H9 (cell line): ENCODE results near the gene RPP38. TPM values are rescaled to one million over a fixed set of nuclear protein-coding genes. Genes with fewer than 3 reads are reported as not detected.

Experiments
- DNase-seq: peaks from one replicate; pipeline ENCODE4 v3.0.0-alpha.2; 2017
- H2AFZ ChIP-seq: one replicate; pipeline ENCODE4 v1.6.1; 2013; ENCODE audit warnings: mild to moderate bottlenecking, low read length, control low read depth, moderate library complexity
- H2AK5ac ChIP-seq: 2 replicates; pipeline ENCODE4 v1.6.1; 2013; ENCODE audit warnings: low read length, control low read depth, mixed read lengths; ENCODE audit not compliant: insufficient read length
- H2BK120ac ChIP-seq: one replicate; pipeline ENCODE4 v1.6.1; 2013; ENCODE audit warnings: low read depth, mild to moderate bottlenecking, low read length, control low read depth, inconsistent platforms; ENCODE audit not compliant: poor library complexity, severe bottlenecking
- H2BK12ac ChIP-seq: 2 replicates; pipeline ENCODE4 v1.6.1; 2013; ENCODE audit warnings: low read length, control low read depth, mixed read lengths, low read depth; ENCODE audit not compliant: insufficient read length
- H2BK15ac ChIP-seq: 2 replicates; pipeline ENCODE4 v1.6.1; 2013; ENCODE audit warnings: low read depth, low read length, control low read depth
- H2BK20ac ChIP-seq: one replicate; pipeline ENCODE4 v1.6.1; 2013; ENCODE audit warnings: low read depth, mild to moderate bottlenecking, low read length, control low read depth, inconsistent platforms; ENCODE audit not compliant: poor library complexity, severe bottlenecking
- H2BK5ac ChIP-seq: 2 replicates; pipeline ENCODE4 v1.6.1; 2013; ENCODE audit warnings: low read length, control low read depth, mixed read lengths; ENCODE audit not compliant: insufficient read length
- H3K14ac ChIP-seq: 2 replicates; pipeline ENCODE4 v1.6.1; 2013; ENCODE audit warnings: low read length, control low read depth; ENCODE audit not compliant: insufficient read depth
- H3K18ac ChIP-seq: 2 replicates; pipeline ENCODE4 v1.6.1; 2013; ENCODE audit warnings: low read depth, mild to moderate bottlenecking, mixed read lengths, low read length, control low read depth; ENCODE audit not compliant: insufficient read length
- H3K23ac ChIP-seq: 2 replicates; pipeline ENCODE4 v1.6.1; 2013; ENCODE audit warnings: low read length, control low read depth, mixed read lengths, low read depth; ENCODE audit not compliant: insufficient read length
- H3K23me2 ChIP-seq: 2 replicates; pipeline ENCODE4 v1.6.1; 2013; ENCODE audit warnings: low read depth, mild to moderate bottlenecking, mixed read lengths, low read length, control low read depth; ENCODE audit not compliant: insufficient read length, poor library complexity, severe bottlenecking
- H3K27ac ChIP-seq: 2 replicates; pipeline ENCODE4 v1.5.1; 2013; ENCODE audit warnings: low read length, control low read depth, mixed read lengths, low read depth; ENCODE audit not compliant: insufficient read length
- H3K27me3 ChIP-seq: 2 replicates; pipeline ENCODE4 v1.6.1; 2013; ENCODE audit warnings: low read length, control low read depth, inconsistent platforms; ENCODE audit not compliant: insufficient read depth
- H3K4ac ChIP-seq: 2 replicates; pipeline ENCODE4 v1.6.1; 2013; ENCODE audit warnings: low read depth, mild to moderate bottlenecking, control low read depth, inconsistent platforms, low read length, moderate library complexity
- H3K4me1 ChIP-seq: 2 replicates; pipeline ENCODE4 v1.6.1; 2013; ENCODE audit warnings: low read length, control low read depth, inconsistent platforms; ENCODE audit not compliant: insufficient read depth
- H3K4me2 ChIP-seq: 2 replicates; pipeline ENCODE4 v1.6.1; 2013; ENCODE audit warnings: low read length, control low read depth, mixed read lengths; ENCODE audit not compliant: insufficient read length, insufficient read depth
- H3K56ac ChIP-seq: 2 replicates; pipeline ENCODE4 v1.6.1; 2013; ENCODE audit warnings: low read depth, mild to moderate bottlenecking, mixed read lengths, low read length, control low read depth; ENCODE audit not compliant: insufficient read length
- H3K79me1 ChIP-seq: 2 replicates; pipeline ENCODE4 v1.6.1; 2013; ENCODE audit warnings: low read depth, mild to moderate bottlenecking, moderate library complexity, low read length, control low read depth, inconsistent platforms; ENCODE audit not compliant: insufficient read depth, poor library complexity, severe bottlenecking
- H3K79me2 ChIP-seq: 2 replicates; pipeline ENCODE4 v1.6.1; 2013; ENCODE audit warnings: low read length, control low read depth, inconsistent platforms; ENCODE audit not compliant: insufficient read depth
- H3K9ac ChIP-seq: 2 replicates; pipeline ENCODE4 v1.6.1; 2013; ENCODE audit warnings: low read length, control low read depth, mixed read lengths; ENCODE audit not compliant: insufficient read length; ENCODE audit errors: extremely low read depth
- H3K9me3 ChIP-seq: one replicate; pipeline ENCODE4 v1.6.1; 2013; ENCODE audit warnings: low read depth, low read length, inconsistent platforms; ENCODE audit not compliant: control insufficient read depth
- H3T11ph ChIP-seq: one replicate; pipeline ENCODE4 v1.6.1; 2013; ENCODE audit warnings: mild to moderate bottlenecking, low read length, control low read depth, inconsistent platforms
- H4K20me1 ChIP-seq: one replicate; pipeline ENCODE4 v1.6.1; 2013; ENCODE audit not compliant: control insufficient read depth, insufficient read length, insufficient read depth
- H4K5ac ChIP-seq: 2 replicates; pipeline ENCODE4 v1.6.1; 2013; ENCODE audit warnings: low read depth, mild to moderate bottlenecking, mixed read lengths, low read length, control low read depth; ENCODE audit not compliant: insufficient read length
- H4K8ac ChIP-seq: replicated peaks from 2 replicates; pipeline ENCODE4 v1.6.1; 2013; ENCODE audit warnings: low read length, control low read depth, mixed read lengths, low read depth; ENCODE audit not compliant: insufficient read length
- H4K91ac ChIP-seq: 2 replicates; pipeline ENCODE4 v1.6.1; 2013; ENCODE audit warnings: low read depth, mild to moderate bottlenecking, moderate library complexity, mixed read lengths, low read length, control low read depth; ENCODE audit not compliant: insufficient read length
- H3K27ac Mint-ChIP-seq, 3 experiments: 2 replicates in 2 of 3; 3 replicates in 1 of 3; pipeline ENCODE4 v1.8.0; 2020 to 2021; ENCODE audit warnings: mixed read lengths in 3 of 3, mild to moderate bottlenecking in 1 of 3, moderate library complexity in 1 of 3
- H3K27me3 Mint-ChIP-seq: 2 replicates; pipeline ENCODE4 v1.8.0; 2021; ENCODE audit warnings: low read depth, mild to moderate bottlenecking, moderate library complexity, mixed read lengths
- H3K36me3 Mint-ChIP-seq, 3 experiments: 2 replicates in 2 of 3; 3 replicates in 1 of 3; pipeline ENCODE4 v1.8.0; 2020 to 2021; ENCODE audit warnings: low read depth in 3 of 3, mixed read lengths in 3 of 3; ENCODE audit not compliant: insufficient read depth in 1 of 3
- H3K4me1 Mint-ChIP-seq, 2 experiments: 2 replicates each; pipeline ENCODE4 v1.8.0; 2020; ENCODE audit warnings: mixed read lengths in 2 of 2
- H3K4me3 Mint-ChIP-seq, 2 experiments: 2 replicates in 1 of 2; 3 replicates in 1 of 2; pipeline ENCODE4 v1.8.0; 2020 to 2021; ENCODE audit warnings: mild to moderate bottlenecking in 2 of 2, mixed read lengths in 2 of 2, moderate library complexity in 1 of 2
- H3K9me3 Mint-ChIP-seq, 2 experiments: 2 replicates in 1 of 2; 3 replicates in 1 of 2; pipeline ENCODE4 v1.8.0; 2020; ENCODE audit warnings: mild to moderate bottlenecking in 2 of 2, mixed read lengths in 2 of 2, moderate library complexity in 1 of 2
- WGBS: extraction: QIAGEN DNeasy Blood & Tissue Kit; methylation state at CpG from one replicate; pipeline ENCODE4 v1.1.7; 2013; ENCODE audit warnings: missing lambda C conversion rate, low lambda C conversion rate, mixed read lengths; ENCODE audit not compliant: insufficient read length; ENCODE audit errors: extremely low coverage; 5-methylcytosine and 5-hydroxymethylcytosine counted together
- total RNA-seq: library from RNA; stranded (reverse); gene quantifications from 2 replicates; pipeline ENCODE4 v1.2.1, GENCODE V29; 2021
- TF ChIP-seq, protein P1 (sequence below): fragments of 200-600 bp; sonication (generic); conservative IDR thresholded peaks from 3 replicates; pipeline ENCODE4 v1.8.0; 2021; ENCODE audit warnings: antibody characterized with exemption, mild to moderate bottlenecking

The RPP38 gene
- total RNA-seq, 1 experiment from 2014 or later = 26.6 TPM

DNA sequence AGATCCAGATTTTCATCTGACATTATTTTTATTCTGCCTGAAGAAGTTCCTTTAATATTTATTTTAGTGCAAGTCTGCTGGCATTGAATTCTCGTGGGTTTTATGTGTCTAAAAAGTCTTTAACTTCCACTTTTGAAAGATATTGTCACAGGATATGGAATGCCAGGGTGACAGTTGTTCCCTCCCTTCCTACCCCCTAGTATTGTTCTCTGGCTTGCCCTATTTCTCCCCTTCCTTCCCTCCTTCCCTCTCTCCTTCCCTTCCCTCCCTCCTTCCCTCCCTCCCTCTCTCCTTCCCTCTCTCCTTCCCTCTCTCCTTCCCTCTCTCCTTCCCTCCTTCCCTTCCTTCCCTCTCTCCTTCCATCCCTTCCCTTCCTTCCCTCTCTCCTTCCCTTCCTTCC, 38.5 kb upstream of the RPP38 start:
- H3K9me3 ChIP-seq = no peaks in the 10 kb centered on the region
- H2AK5ac ChIP-seq = no peak overlapping the region
- no peak overlapping the region for H2BK5ac ChIP-seq
- no peak overlapping the region for H3K14ac ChIP-seq
- H4K20me1 ChIP-seq = no peaks in the 10 kb centered on the region
- Mint-ChIP-seq H3K36me3 (peaks cover 0 to 10% (median 7%) of the 10 kb centered on the region in 3 experiments; a peak in 4 of 7 replicates), H3K9me3 (peaks cover 10 to 18% of the 10 kb centered on the region in 2 experiments), H3K27ac (no peak overlapping the region), H3K4me1 (no peaks in the 10 kb centered on the region), H3K27me3 (no peaks in the 10 kb centered on the region; the same call in 1 of the 2 replicates), H3K4me3 (no peak overlapping the region)
- no peak overlapping the region for H3K23ac ChIP-seq
- H2BK12ac ChIP-seq = no peak overlapping the region
- no peak overlapping the region for H4K91ac ChIP-seq
- H3T11ph ChIP-seq = no peak overlapping the region
- H3K79me2 ChIP-seq = no peaks in the 10 kb centered on the region
- no peak overlapping the region for H2BK15ac ChIP-seq
- H2BK20ac ChIP-seq = no peak overlapping the region
- TF ChIP-seq, protein P1, sequence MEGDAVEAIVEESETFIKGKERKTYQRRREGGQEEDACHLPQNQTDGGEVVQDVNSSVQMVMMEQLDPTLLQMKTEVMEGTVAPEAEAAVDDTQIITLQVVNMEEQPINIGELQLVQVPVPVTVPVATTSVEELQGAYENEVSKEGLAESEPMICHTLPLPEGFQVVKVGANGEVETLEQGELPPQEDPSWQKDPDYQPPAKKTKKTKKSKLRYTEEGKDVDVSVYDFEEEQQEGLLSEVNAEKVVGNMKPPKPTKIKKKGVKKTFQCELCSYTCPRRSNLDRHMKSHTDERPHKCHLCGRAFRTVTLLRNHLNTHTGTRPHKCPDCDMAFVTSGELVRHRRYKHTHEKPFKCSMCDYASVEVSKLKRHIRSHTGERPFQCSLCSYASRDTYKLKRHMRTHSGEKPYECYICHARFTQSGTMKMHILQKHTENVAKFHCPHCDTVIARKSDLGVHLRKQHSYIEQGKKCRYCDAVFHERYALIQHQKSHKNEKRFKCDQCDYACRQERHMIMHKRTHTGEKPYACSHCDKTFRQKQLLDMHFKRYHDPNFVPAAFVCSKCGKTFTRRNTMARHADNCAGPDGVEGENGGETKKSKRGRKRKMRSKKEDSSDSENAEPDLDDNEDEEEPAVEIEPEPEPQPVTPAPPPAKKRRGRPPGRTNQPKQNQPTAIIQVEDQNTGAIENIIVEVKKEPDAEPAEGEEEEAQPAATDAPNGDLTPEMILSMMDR = no peak
- no CpG with 5 or more reads among the region's 1 CpG for WGBS
- no peaks in the 10 kb centered on the region for H3K79me1 ChIP-seq
- no peak overlapping the region for H3K9ac ChIP-seq
- no peak overlapping the region for H2AFZ ChIP-seq
- H4K5ac ChIP-seq = no peak overlapping the region
- H2BK120ac ChIP-seq = no peak overlapping the region
- no peak overlapping the region for H3K4ac ChIP-seq
- no peak overlapping the region for H4K8ac ChIP-seq
- H3K4me2 ChIP-seq = no peak overlapping the region
- no peak overlapping the region for H3K18ac ChIP-seq
- no peaks in the 10 kb centered on the region for H3K23me2 ChIP-seq
- no peak overlapping the region for H3K56ac ChIP-seq
- H3K27ac ChIP-seq = no peak overlapping the region
- no peaks in the 10 kb centered on the region for H3K4me1 ChIP-seq
- H3K27me3 ChIP-seq = no peaks in the 10 kb centered on the region
- no peak for DNase-seq
